Measurements from ENCODE around the gene LRRC71. TPM values are rescaled to one million over a fixed set of nuclear protein-coding genes. Genes with fewer than 3 reads are reported as not detected.

LRRC71 gene
- total RNA-seq, 2 experiments from 2014 or later: not detected

- ChIA-PET CTCF (interaction anchor here (0.6 to 5.3 kb wide), 14 partner anchors 8 to 214 kb away, joined by 3 to 76 read pairs (median 4); partner anchors contain the start of genes INSRR and NTRK1), POLR2A (no interaction called here)
- intact Hi-C loops (cut with DNase I, micrococcal nuclease): loop anchor here in 1 of 2 experiments (5.0 kb wide), 1 partner anchor 69 kb away; no protein-coding TSS in a partner anchor
- H3K4me1 Mint-ChIP-seq: peaks cover 14% of the 10 kb centered on the region
- no peak for ATAC-seq
- DNase-seq: no peak
- H3K4me3 Mint-ChIP-seq: peak within 1 kb of the TSS; percentile 55
- peaks cover 42% of the 10 kb centered on the region for H3K27me3 Mint-ChIP-seq
- no peaks in the 10 kb centered on the region for H3K36me3 Mint-ChIP-seq (ENCODE audit: low read depth)
- no peaks in the 10 kb centered on the region for H3K9me3 Mint-ChIP-seq (ENCODE audit: low read depth)
- no peak within 1 kb of the TSS for H3K27ac Mint-ChIP-seq
These were observed 27.1 kb upstream of the LRRC71 start, which contains the start of gene PEAR1 for GRCh38 chr1:156893048-156893953. Gene PEAR1 (plus strand): TSS chr1:156893718. CDS start chr1:156903927, 10,209 bp downstream.

DNA sequence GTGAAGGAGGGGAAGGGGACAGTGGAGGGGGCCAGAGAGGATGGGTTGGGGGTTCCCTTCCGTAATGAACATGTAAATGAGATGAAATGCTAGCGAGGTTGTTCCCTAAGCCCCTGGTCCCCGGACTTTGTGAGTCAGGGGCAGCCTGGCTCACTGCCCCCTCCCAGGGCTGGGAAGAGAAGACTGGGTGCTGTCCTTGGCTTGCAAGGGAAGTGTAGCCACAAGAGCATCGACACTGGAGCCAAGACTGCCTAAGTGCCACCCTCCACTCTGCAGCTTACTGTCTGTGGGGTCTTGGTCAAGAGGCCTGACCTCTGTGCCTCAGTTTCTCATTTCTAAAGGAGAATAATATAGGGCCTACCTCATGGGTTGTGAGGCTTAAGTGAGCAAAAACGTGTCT lies 26.4 kb upstream of the LRRC71 start:
- H3K27me3 Mint-ChIP-seq: peaks cover 43% of the 10 kb centered on the region
- H3K4me3 Mint-ChIP-seq: no peak overlapping the region
- no peak overlapping the region for H3K27ac Mint-ChIP-seq
- peaks cover 14% of the 10 kb centered on the region for H3K4me1 Mint-ChIP-seq
- DNase-seq: no peak
- ChIA-PET CTCF (no interaction called here), POLR2A (no interaction called here)
- ATAC-seq: no peak
- no peaks in the 10 kb centered on the region for H3K36me3 Mint-ChIP-seq (ENCODE audit: low read depth)
- intact Hi-C loops (cut with DNase I, micrococcal nuclease): loop anchor here in 1 of 2 experiments (5.0 kb wide), 1 partner anchor 68 kb away; no protein-coding TSS in a partner anchor
- no peaks in the 10 kb centered on the region for H3K9me3 Mint-ChIP-seq (ENCODE audit: low read depth)

- no peaks in the 10 kb centered on the region for H3K9me3 Mint-ChIP-seq (ENCODE audit: low read depth)
- intact Hi-C loops (cut with DNase I, micrococcal nuclease): loop anchor here in 1 of 2 experiments (5.0 kb wide), 1 partner anchor 67 kb away; no protein-coding TSS in a partner anchor
- no peaks in the 10 kb centered on the region for H3K36me3 Mint-ChIP-seq (ENCODE audit: low read depth)
- H3K27ac Mint-ChIP-seq: no peak overlapping the region
- CTCF ChIA-PET: interaction anchor here (1.1 kb wide), 1 partner anchor 57 kb away, joined by 7 read pairs; no protein-coding TSS in a partner anchor
- peaks cover 43% of the 10 kb centered on the region for H3K27me3 Mint-ChIP-seq
- H3K4me3 Mint-ChIP-seq: no peak overlapping the region
- ATAC-seq: no peak
- no peak for DNase-seq
- peaks cover 14% of the 10 kb centered on the region for H3K4me1 Mint-ChIP-seq
- POLR2A ChIA-PET: no interaction called here
These were observed 25.5 kb upstream of the LRRC71 start for GRCh38 chr1:156894711-156895454.

- POLR2A ChIA-PET: no interaction called here
- Mint-ChIP-seq H3K27ac (no peak overlapping the region), H3K4me3 (no peak overlapping the region), H3K4me1 (peaks cover 12% of the 10 kb centered on the region), H3K36me3 (ENCODE audit: low read depth) (no peaks in the 10 kb centered on the region), H3K27me3 (peaks cover 39% of the 10 kb centered on the region), H3K9me3 (ENCODE audit: low read depth) (no peaks in the 10 kb centered on the region)
- DNase-seq (no peak), ATAC-seq (no peak)
- intact Hi-C loops (cut with DNase I, micrococcal nuclease): no loop called here
- CTCF ChIA-PET: interaction anchor here (1.1 kb wide), 1 partner anchor 57 kb away, joined by 7 read pairs; no protein-coding TSS in a partner anchor
These were observed 25.0 kb upstream of the LRRC71 start for GRCh38 chr1:156895455-156895812.

GRCh38 chr1:156895927-156896326 lies 24.5 kb upstream of the LRRC71 start:
- H3K4me3 Mint-ChIP-seq: no peak overlapping the region
- peaks cover 12% of the 10 kb centered on the region for H3K4me1 Mint-ChIP-seq
- peaks cover 35% of the 10 kb centered on the region for H3K27me3 Mint-ChIP-seq
- H3K36me3 Mint-ChIP-seq (ENCODE audit: low read depth): no peaks in the 10 kb centered on the region
- POLR2A ChIA-PET: no interaction called here
- CTCF ChIA-PET: no interaction called here
- no peak for DNase-seq
- intact Hi-C loops (cut with DNase I, micrococcal nuclease): no loop called here
- no peaks in the 10 kb centered on the region for H3K9me3 Mint-ChIP-seq (ENCODE audit: low read depth)
- ATAC-seq: no peak
- no peak overlapping the region for H3K27ac Mint-ChIP-seq

- ATAC-seq: no peak
- H3K27ac Mint-ChIP-seq: no peak overlapping the region
- no peak overlapping the region for H3K4me3 Mint-ChIP-seq
- intact Hi-C loops (cut with DNase I, micrococcal nuclease): no loop called here
- peaks cover 12% of the 10 kb centered on the region for H3K4me1 Mint-ChIP-seq
- ChIA-PET CTCF (interaction anchor here (0.6 to 0.7 kb wide), 3 partner anchors 18 to 37 kb away, joined by 3 to 4 read pairs (median 4); no protein-coding TSS in a partner anchor), POLR2A (no interaction called here)
- H3K36me3 Mint-ChIP-seq (ENCODE audit: low read depth): no peaks in the 10 kb centered on the region
- H3K9me3 Mint-ChIP-seq (ENCODE audit: low read depth): no peaks in the 10 kb centered on the region
- DNase-seq: no peak
- H3K27me3 Mint-ChIP-seq: peaks cover 28% of the 10 kb centered on the region
These were observed 23.9 kb upstream of the LRRC71 start for GRCh38 chr1:156896490-156897033.

GRCh38 chr1:156897078-156897825 lies 23.2 kb upstream of the LRRC71 start:
- intact Hi-C loops (cut with DNase I, micrococcal nuclease): no loop called here
- H3K27me3 Mint-ChIP-seq: peaks cover 25% of the 10 kb centered on the region
- no peaks in the 10 kb centered on the region for H3K9me3 Mint-ChIP-seq (ENCODE audit: low read depth)
- DNase-seq (no peak), ATAC-seq (no peak)
- ChIA-PET CTCF (interaction anchor here (0.6 to 0.7 kb wide), 4 partner anchors 17 to 452 kb away, joined by 3 to 4 read pairs (median 4); no protein-coding TSS in a partner anchor), POLR2A (no interaction called here)
- H3K4me3 Mint-ChIP-seq: no peak overlapping the region
- peaks cover 6% of the 10 kb centered on the region for H3K4me1 Mint-ChIP-seq
- H3K36me3 Mint-ChIP-seq (ENCODE audit: low read depth): no peaks in the 10 kb centered on the region
- no peak overlapping the region for H3K27ac Mint-ChIP-seq

DNA sequence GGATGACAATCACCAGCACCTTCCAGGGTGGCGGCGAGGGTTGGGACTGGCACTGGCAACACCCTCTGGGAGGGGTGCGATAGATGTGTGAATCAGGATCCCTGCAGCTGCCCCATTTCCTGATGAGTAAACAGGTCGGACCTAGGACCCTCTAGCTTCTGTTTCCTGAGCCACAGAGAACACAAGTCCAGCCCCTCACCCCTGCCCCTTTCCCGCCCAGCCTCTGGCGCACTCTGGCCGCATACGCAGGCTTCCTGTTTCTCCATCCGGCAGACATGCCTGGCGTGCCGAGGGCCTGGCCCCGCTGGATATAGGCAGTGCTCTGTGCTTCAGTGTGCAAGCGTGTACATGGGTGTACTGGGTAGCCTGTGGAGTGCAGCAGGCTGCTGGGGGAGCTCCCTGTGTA lies 22.3 kb upstream of the LRRC71 start:
- intact Hi-C loops (cut with DNase I, micrococcal nuclease): no loop called here
- CTCF ChIA-PET: interaction anchor here (0.6 to 1.6 kb wide), 5 partner anchors 13 to 208 kb away, joined by 3 to 5 read pairs (median 3); no protein-coding TSS in a partner anchor
- POLR2A ChIA-PET: no interaction called here
- Mint-ChIP-seq H3K4me1 (peaks cover 2% of the 10 kb centered on the region), H3K27me3 (peaks cover 22% of the 10 kb centered on the region), H3K4me3 (no peak overlapping the region), H3K36me3 (ENCODE audit: low read depth) (no peaks in the 10 kb centered on the region), H3K9me3 (ENCODE audit: low read depth) (no peaks in the 10 kb centered on the region), H3K27ac (no peak overlapping the region)
- DNase-seq (no peak), ATAC-seq (no peak)

DNA sequence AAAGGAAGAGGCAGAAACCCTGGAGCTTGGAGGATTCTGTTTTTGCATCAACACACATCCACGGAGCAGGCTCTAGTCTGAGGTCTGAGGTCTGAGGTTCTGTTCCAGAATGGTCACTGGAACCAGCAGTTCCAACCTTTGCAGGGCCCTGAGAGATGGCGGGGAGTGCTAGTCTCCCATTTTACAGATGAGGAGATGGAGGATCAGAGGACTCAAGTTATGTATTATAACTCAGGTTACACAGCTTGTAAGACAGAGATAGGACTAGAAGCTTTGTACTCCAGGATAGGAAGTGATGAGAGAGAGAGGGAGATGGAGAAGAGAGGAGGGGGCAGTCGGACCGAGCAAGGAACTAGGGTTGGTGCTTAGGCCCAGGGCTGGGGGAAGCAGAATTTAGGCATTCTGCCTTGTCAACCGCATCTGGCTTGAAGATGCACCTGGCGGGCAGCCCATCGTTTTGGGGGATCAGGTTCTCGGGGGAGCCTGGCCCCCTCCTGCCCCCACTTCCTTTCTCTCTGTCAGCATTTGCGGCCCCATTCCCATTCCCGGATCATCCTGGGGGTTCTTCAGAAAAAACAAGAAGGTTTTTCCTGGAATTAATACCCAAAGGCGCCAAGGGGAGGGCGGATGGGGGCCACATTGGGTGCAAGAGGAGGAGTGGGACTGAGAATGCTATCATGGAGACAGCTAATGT lies 21.3 kb upstream of the LRRC71 start:
- H3K36me3 Mint-ChIP-seq (ENCODE audit: low read depth): no peaks in the 10 kb centered on the region
- H3K27me3 Mint-ChIP-seq: peaks cover 17% of the 10 kb centered on the region
- CTCF ChIA-PET: interaction anchor here (0.7 to 2.8 kb wide), 6 partner anchors 12 to 254 kb away, joined by 3 to 9 read pairs (median 4); partner anchors contain the start of gene NTRK1
- H3K4me3 Mint-ChIP-seq: no peak overlapping the region
- H3K27ac Mint-ChIP-seq: no peak overlapping the region
- H3K4me1 Mint-ChIP-seq: no peaks in the 10 kb centered on the region
- intact Hi-C loops (cut with DNase I, micrococcal nuclease): no loop called here
- POLR2A ChIA-PET: no interaction called here
- ATAC-seq: no peak
- no peaks in the 10 kb centered on the region for H3K9me3 Mint-ChIP-seq (ENCODE audit: low read depth)
- no peak for DNase-seq

GRCh38 chr1:156899956-156900718 lies 20.3 kb upstream of the LRRC71 start:
- H3K9me3 Mint-ChIP-seq (ENCODE audit: low read depth): no peaks in the 10 kb centered on the region
- H3K27ac Mint-ChIP-seq: no peak overlapping the region
- ChIA-PET POLR2A (no interaction called here), CTCF (interaction anchor here (0.8 to 2.8 kb wide), 6 partner anchors 11 to 253 kb away, joined by 3 to 9 read pairs (median 4); partner anchors contain the start of gene NTRK1)
- ATAC-seq: no peak
- H3K4me1 Mint-ChIP-seq: no peaks in the 10 kb centered on the region
- DNase-seq: no peak
- peaks cover 12% of the 10 kb centered on the region for H3K27me3 Mint-ChIP-seq
- H3K36me3 Mint-ChIP-seq (ENCODE audit: low read depth): no peaks in the 10 kb centered on the region
- intact Hi-C loops (cut with DNase I, micrococcal nuclease): no loop called here
- no peak overlapping the region for H3K4me3 Mint-ChIP-seq
